Right cardiac atrium (tissue), 5 donors: ENCODE measurements around the gene UNC119. TPM values are rescaled to one million over a fixed set of nuclear protein-coding genes. Genes with fewer than 3 reads are reported as not detected.

ENCODE experiments used
- ATAC-seq, 2 donors: fragments of 200-7000 bp; cut with Tn5 transposase; one replicate each; pipeline versions ENCODE4 v1.8.0 to v1.9.1; 2020; ENCODE audit warnings: moderate library complexity in 2 of 2, mild to moderate bottlenecking in 1 of 2
- DNase-seq, 3 donors: peaks; one replicate each; pipeline ENCODE4 v3.0.0-alpha.2; 2020
- H3K27ac ChIP-seq: one replicate; pipeline ENCODE4 v1.5.1; 2013; ENCODE audit warnings: mild to moderate bottlenecking, low read length, control low read depth, moderate library complexity
- H3K27me3 ChIP-seq: one replicate; pipeline ENCODE4 v1.6.1; 2013; ENCODE audit not compliant: control insufficient read depth, insufficient read depth
- H3K4me1 ChIP-seq: one replicate; pipeline ENCODE4 v1.6.1; 2013; ENCODE audit warnings: low read length; ENCODE audit not compliant: control insufficient read depth, insufficient read depth
- H3K4me3 ChIP-seq: one replicate; pipeline ENCODE4 v1.5.1; 2013; ENCODE audit warnings: low read length, control low read depth
- H3K9me3 ChIP-seq: one replicate; pipeline ENCODE4 v1.6.1; 2013; ENCODE audit warnings: low read length; ENCODE audit not compliant: control insufficient read depth
- WGBS: extraction: QIAGEN DNeasy Blood & Tissue Kit; methylation state at CpG from one replicate; pipeline ENCODE4 v1.1.7; 2013; 5-methylcytosine and 5-hydroxymethylcytosine counted together
- intact Hi-C, 4 donors: fragments of 100-400 bp; cut with DNase I; formaldehyde crosslinking; loops; one replicate each; pipeline versions ENCODE4 v1.11.0 to v1.14.0; 2022 to 2023
- polyA plus RNA-seq: library from polyadenylated mRNA; stranded (reverse); fragments of 200-250 nt; gene quantifications from one replicate; pipeline ENCODE4 v1.2.3, GENCODE V29; 2013
- total RNA-seq, 4 donors: library from RNA; stranded (reverse); fragmentation: NEBNext Ultra II Directional; extraction: Animal tissue kit (Norgen Biotek cat#: 25700); gene quantifications; one replicate each; pipeline ENCODE4 v1.2.1, GENCODE V29; 2021
- donor health status: healthy with polysubstance abuse.
- donor health status: DM: no; HTN: yes; CAD: no.
- donor health status: DM: no; HTN: no; CAD: no.
- donor health status: DM: no; HTN: yes; CAD: no; lungs with severe emphysema.
- donor health status: DM: yes; HTN: yes; CAD: no.

UNC119 gene
- total and polyA plus RNA-seq, 5 donors: 14.0 to 28.8 (median 22.8) TPM

DNA sequence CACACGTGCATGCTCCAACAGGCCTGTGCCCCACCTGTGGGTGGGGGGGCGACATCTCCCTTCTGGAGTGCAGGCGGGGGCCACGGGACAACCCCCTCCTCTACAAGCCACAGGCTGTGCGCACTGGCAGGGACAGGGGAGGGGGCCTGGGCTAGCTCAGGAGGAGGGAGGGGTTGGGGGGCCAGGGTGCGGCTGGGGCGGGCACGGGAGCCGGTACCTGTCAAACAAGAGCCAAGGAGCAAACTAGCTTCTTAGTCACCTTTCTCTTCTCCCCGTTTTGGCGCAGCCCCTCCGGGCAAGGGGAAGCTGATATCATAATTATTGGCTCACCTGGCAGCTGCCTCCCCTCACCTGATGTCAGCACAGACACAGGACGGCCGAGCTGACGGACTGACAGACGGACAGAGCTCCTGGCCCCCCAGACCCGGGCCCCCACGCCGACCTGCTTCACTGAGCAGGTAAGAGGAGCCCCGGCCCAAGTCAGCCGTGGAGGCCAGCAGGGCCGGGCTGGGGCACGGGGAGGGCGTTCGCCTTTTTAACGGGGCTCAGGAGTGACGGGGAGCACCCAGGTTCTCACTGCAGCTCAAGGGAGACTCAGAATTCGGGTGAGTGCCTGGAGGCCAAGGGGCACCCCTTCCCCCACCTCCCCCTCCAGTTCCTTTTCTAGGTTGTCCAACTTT is 46.3 kb downstream of the UNC119 start, which contains the start of gene FOXN1:
Gene FOXN1, plus strand, starts transcription at position 363 of the 680 bp plus-strand sequence. CDS start 17,622 bp downstream, outside the sequence.
- no peaks in the 10 kb centered on the region for H3K9me3 ChIP-seq
- no peaks in the 10 kb centered on the region for H3K4me1 ChIP-seq
- ATAC-seq (no peak), DNase-seq (no peak)
- no peaks in the 10 kb centered on the region for H3K27me3 ChIP-seq
- WGBS: 84% methylated on average over 28 of the region's 28 CpGs
- no peak within 1 kb of the TSS for H3K27ac ChIP-seq
- no peak within 1 kb of the TSS for H3K4me3 ChIP-seq
- intact Hi-C loops: loop anchor here in 1 of 4 donors (5.0 kb wide), 1 partner anchor 51 kb away; no protein-coding TSS in a partner anchor

DNA sequence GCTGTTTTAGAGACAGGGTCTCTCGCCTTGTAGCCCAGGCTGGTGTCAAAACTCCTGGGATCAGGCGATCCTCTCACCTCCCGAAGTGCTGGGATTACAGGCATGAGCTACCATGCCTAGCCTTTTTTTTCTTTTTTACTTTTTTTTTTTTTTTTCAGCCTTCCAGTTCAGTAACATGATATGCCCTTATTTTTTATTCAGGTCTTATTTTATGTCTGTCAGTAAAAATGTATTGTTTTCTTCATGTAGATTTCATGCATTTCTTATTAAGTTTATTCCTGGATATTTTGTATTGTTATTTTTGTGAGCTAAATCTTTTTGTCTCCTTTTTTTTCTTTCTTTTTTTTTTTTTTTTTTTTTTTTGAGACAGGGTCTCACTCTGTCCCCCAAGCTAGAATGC is 49.0 kb downstream of the UNC119 start:
- Histone ChIP-seq H3K9me3 (no peaks in the 10 kb centered on the region), H3K4me3 (no peak overlapping the region), H3K27me3 (no peaks in the 10 kb centered on the region), H3K4me1 (no peaks in the 10 kb centered on the region), H3K27ac (no peak overlapping the region)
- no peak for ATAC-seq
- intact Hi-C loops: no loop called here
- no peak for DNase-seq
- 66% methylated on average over 3 of the region's 3 CpGs for WGBS

DNA sequence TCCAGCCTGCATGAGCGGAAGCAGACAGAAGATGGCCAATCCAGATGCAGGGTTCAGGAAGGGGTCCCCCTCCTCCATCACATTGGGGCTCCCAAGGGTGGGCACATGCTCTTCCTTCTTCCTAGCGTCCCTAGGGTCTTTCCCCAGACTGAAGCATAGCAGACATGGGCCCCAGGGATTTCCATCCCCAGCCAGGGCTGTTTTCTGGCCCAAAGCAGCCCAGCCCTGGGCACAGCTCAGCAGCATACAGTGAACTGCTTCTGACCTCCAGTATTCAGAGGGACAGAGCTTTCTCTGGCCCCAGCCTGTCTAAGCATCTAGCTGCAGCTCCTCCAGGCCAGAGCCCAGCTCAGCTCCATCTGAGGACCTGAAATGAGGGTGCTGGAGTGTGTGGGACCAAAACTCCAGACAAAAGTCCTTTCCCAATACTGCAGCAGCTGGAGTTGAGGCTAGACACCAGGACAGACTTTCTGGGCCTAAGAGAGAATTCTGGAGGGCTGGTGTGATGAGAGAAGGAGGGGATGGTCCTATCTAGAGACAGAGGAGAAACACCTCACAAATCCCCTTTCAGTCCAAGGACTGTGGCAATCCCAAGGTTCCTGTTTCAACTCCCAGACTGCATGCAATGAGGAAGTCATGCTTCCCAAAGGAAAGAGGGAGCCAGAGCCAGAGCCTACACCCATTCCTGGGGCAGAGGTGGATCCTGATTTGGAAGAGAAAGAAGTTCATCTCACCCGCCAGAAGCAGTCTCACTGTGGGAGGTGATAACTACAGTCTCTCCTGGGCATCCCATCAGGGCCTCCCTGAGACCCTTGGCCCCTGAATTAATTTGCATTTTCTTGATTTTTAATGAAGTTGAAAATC is 50.8 kb downstream of the UNC119 start:
- no peaks in the 10 kb centered on the region for H3K27me3 ChIP-seq
- peak in 1 of 2 donors; percentile 14 for ATAC-seq
- H3K9me3 ChIP-seq: no peaks in the 10 kb centered on the region
- H3K27ac ChIP-seq: no peak overlapping the region
- DNase-seq: peak in 1 of 3 donors; percentile 12
- intact Hi-C loops: no loop called here
- H3K4me3 ChIP-seq: no peak overlapping the region
- H3K4me1 ChIP-seq: no peaks in the 10 kb centered on the region
- WGBS: 56% methylated on average over 3 of the region's 3 CpGs

DNA sequence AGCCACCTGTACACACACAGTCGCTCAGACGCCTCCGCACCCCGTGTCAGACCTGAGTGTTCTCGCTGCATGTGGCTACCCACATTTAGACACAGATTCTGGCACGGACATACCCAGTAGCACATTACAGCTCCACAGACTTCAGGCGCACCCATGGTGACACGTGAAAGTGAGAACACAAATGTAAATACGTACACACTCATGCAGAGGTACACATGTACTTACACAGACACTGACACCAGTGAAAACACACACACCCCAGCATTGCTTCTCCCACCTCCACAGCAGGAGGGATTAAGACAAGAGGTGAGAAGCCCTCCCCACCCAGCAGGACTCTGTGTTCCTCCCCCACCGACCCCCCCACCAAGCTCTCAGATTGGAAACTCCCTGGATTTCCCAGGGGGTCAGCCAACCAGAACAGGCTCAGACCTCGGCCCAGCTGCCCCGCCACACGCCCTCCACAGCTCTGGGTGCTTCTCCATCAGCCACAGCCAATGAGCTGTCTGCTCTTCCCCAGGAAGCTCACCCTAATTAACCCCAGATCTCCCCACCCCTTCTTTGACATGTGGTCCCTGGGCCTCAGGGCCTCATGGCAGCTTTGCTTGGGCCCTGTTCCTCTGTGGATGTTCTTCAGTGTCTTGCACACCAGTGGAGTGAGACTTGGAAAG is 51.6 kb downstream of the UNC119 start:
- no peaks in the 10 kb centered on the region for H3K9me3 ChIP-seq
- no peak overlapping the region for H3K4me3 ChIP-seq
- intact Hi-C loops: no loop called here
- no peaks in the 10 kb centered on the region for H3K4me1 ChIP-seq
- no peaks in the 10 kb centered on the region for H3K27me3 ChIP-seq
- peak in 1 of 3 donors; percentile 30 for DNase-seq
- ATAC-seq: no peak
- 62% methylated on average over 13 of the region's 13 CpGs for WGBS
- H3K27ac ChIP-seq: no peak overlapping the region

DNA sequence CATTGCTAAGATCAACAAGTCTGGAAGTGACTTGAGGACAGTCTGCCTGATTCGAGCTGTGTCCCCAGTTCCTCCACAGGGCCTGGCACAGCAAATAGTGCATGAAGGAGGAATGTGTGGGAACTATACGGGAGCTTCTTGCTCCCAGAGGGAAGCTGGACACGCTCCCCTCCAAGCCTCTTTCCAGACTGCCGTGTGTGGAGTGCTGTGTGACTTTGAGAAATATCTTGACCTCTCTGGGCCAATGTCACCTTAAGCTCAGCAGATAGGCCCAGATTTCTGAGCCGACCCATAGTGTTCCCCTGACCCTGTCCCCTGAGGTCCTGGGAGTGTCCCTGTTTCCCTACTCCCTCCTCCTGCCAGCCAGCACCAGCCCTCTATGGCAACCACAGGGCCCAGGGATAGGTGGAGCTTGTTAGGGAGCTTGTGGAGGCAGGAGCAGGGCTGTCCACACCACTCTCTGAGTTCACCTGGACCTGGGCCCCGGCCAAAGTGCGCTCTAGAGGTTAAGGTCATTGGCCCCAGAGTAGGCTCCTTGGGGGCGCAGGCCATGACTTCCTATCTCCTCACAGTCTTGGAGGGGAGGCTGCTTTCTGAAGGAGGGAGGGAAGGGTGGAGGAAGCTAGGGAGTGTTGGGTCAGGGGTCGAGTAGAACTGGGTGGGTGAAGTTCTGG is 52.6 kb downstream of the UNC119 start:
- H3K4me3 ChIP-seq: no peak overlapping the region
- no peaks in the 10 kb centered on the region for H3K4me1 ChIP-seq
- H3K9me3 ChIP-seq: no peaks in the 10 kb centered on the region
- H3K27ac ChIP-seq: no peak overlapping the region
- intact Hi-C loops: loop anchor here in 3 of 4 donors (5.0 to 10.0 kb wide), 3 partner anchors 42 to 112 kb away; partner anchors contain the start of gene RSKR (in 3 of the 3)
- DNase-seq (peak in 1 of 3 donors; percentile 16), ATAC-seq (peak in 1 of 2 donors; percentile 18)
- no peaks in the 10 kb centered on the region for H3K27me3 ChIP-seq
- WGBS: 69% methylated on average over 9 of the region's 9 CpGs

DNA sequence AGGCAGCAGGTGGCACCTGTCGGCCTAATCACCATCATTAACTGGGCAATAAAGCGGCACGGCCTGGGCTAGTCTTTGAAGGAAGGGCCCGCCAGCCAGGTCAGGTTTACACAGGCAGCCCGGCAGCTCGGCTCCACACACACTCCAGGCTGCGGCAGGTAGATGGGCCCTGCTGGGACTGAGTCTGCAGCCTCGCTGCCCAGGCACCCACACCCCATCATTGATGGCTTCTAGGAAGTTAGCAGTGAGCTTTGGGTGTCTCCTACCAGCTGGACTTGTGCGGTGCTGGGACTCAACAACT is 53.1 kb downstream of the UNC119 start:
- WGBS: 88% methylated on average over 9 of the region's 9 CpGs
- no peak overlapping the region for H3K27ac ChIP-seq
- intact Hi-C loops: loop anchor here in 3 of 4 donors (5.0 to 10.0 kb wide), 3 partner anchors 43 to 113 kb away; partner anchors contain the start of gene RSKR (in 3 of the 3)
- H3K27me3 ChIP-seq: no peaks in the 10 kb centered on the region
- H3K4me3 ChIP-seq: no peak overlapping the region
- no peak for ATAC-seq
- DNase-seq: peak in 1 of 3 donors; percentile 16
- no peaks in the 10 kb centered on the region for H3K4me1 ChIP-seq
- H3K9me3 ChIP-seq: no peaks in the 10 kb centered on the region

DNA sequence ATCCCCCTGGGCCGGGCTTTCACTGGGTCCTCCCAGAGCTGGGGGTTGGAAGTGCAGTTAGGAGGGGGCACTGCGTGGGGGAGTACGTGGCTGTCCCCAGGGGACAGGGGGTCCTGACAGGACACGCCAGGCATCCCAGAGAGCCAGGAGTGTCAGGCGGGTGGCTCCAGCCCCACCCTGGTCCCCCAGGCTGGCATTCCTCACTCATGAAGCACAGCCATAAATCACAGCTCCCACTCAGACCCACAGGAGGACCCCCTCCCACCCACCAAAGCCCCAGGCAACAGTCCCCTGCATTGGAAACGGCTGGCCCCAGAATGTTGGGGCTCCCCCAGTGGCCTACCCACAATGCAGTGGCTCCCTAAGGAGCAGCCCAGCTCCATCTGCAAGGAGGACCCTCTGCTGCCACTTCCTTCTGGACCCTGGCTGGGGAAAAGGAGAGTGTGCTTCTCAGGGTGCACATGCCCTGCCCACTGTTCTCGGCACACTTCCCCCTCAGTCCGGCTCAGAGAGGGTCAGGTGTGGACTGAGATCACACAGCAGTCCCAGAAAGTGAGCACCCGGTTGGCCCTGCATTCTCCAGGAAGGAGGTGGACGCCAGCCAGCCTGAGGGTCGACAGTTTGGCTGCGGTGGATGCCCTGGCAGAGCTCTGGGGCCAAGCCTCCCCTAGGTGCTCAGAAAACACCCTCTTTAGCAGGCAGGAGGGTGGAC is 53.6 kb downstream of the UNC119 start:
- intact Hi-C loops: loop anchor here in 3 of 4 donors (5.0 to 10.0 kb wide), 3 partner anchors 43 to 113 kb away; partner anchors contain the start of gene RSKR (in 3 of the 3)
- H3K27me3 ChIP-seq: no peaks in the 10 kb centered on the region
- 53% methylated on average over 12 of the region's 12 CpGs for WGBS
- DNase-seq (peak in 1 of 3 donors; percentile 31), ATAC-seq (no peak)
- no peak overlapping the region for H3K4me3 ChIP-seq
- no peak overlapping the region for H3K27ac ChIP-seq
- no peaks in the 10 kb centered on the region for H3K9me3 ChIP-seq
- no peaks in the 10 kb centered on the region for H3K4me1 ChIP-seq

DNA sequence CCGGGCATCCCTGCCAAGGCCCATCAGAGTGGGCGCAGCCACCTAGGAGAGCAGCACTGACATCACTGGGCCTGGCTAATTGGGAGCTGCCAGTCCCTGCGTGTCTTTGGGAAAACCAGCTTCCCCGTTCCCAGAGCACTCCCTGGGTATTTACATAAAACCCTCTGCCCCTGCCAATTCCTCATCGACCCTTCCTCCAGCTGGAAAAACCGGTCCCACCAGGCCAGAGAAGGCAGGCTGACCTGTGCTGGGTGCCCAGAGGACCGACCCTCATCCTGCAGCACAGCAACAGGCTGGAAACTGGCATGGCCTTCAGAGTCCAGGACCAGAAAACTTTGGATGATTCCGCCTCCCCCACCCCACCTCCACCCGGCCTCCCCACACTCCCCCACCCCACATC is 54.5 kb downstream of the UNC119 start:
- Histone ChIP-seq H3K4me3 (no peak overlapping the region), H3K9me3 (no peaks in the 10 kb centered on the region), H3K27ac (no peak overlapping the region), H3K4me1 (no peaks in the 10 kb centered on the region), H3K27me3 (no peaks in the 10 kb centered on the region)
- peak in 1 of 3 donors; percentile 6 for DNase-seq
- intact Hi-C loops: loop anchor here in 3 of 4 donors (2.0 to 10.0 kb wide), 4 partner anchors 44 to 114 kb away; partner anchors contain the start of gene RSKR (in 3 of the 3)
- no peak for ATAC-seq
- 50% methylated on average over 9 of the region's 9 CpGs for WGBS
